ENCODE results near the gene EFCC1. TPM values are rescaled to one million over a fixed set of nuclear protein-coding genes. Genes with fewer than 3 reads are reported as not detected.

Gene EFCC1
- total RNA-seq, 1 experiment from 2014 or later: not detected

- no peak for DNase-seq (ENCODE audit: extremely low read depth, low read depth)
Observed at GRCh38 chr3:129013491-129013891, 12.4 kb downstream of the EFCC1 start.

- no peak for DNase-seq (ENCODE audit: extremely low read depth, low read depth)
Observed at GRCh38 chr3:129014148-129014547, 13.0 kb downstream of the EFCC1 start.

- DNase-seq (ENCODE audit: extremely low read depth, low read depth): no peak
Observed at GRCh38 chr3:129014793-129015345, 13.8 kb downstream of the EFCC1 start.

GRCh38 chr3:129015388-129016105 lies 14.4 kb downstream of the EFCC1 start:
- peak; percentile 45 for DNase-seq (ENCODE audit: extremely low read depth, low read depth)

- DNase-seq (ENCODE audit: extremely low read depth, low read depth): no peak
Observed at GRCh38 chr3:129016356-129016719, 15.2 kb downstream of the EFCC1 start.

GRCh38 chr3:129016720-129017483 lies 15.8 kb downstream of the EFCC1 start:
- no peak for DNase-seq (ENCODE audit: extremely low read depth, low read depth)

- no peak for DNase-seq (ENCODE audit: extremely low read depth, low read depth)
Observed at GRCh38 chr3:129017484-129017899, 16.4 kb downstream of the EFCC1 start.

- no peak for DNase-seq (ENCODE audit: extremely low read depth, low read depth)
Observed at GRCh38 chr3:129018271-129018670, 17.2 kb downstream of the EFCC1 start.

GRCh38 chr3:129018751-129019150 lies 17.6 kb downstream of the EFCC1 start:
- DNase-seq (ENCODE audit: extremely low read depth, low read depth): no peak

GRCh38 chr3:129019266-129019665 lies 18.2 kb downstream of the EFCC1 start:
- no peak for DNase-seq (ENCODE audit: extremely low read depth, low read depth)

- DNase-seq (ENCODE audit: extremely low read depth, low read depth): no peak
Observed at GRCh38 chr3:129020691-129021090, 19.6 kb downstream of the EFCC1 start.

- no peak for DNase-seq (ENCODE audit: extremely low read depth, low read depth)
Observed at GRCh38 chr3:129021140-129021551, 20.0 kb downstream of the EFCC1 start.

- no peak for DNase-seq (ENCODE audit: extremely low read depth, low read depth)
Observed at GRCh38 chr3:129022114-129023007, 21.3 kb downstream of the EFCC1 start.

- DNase-seq (ENCODE audit: extremely low read depth, low read depth): no peak
Observed at GRCh38 chr3:129023008-129023358, 21.9 kb downstream of the EFCC1 start.

GRCh38 chr3:129023909-129024308 lies 22.8 kb downstream of the EFCC1 start:
- DNase-seq (ENCODE audit: extremely low read depth, low read depth): no peak

GRCh38 chr3:129025108-129025507 lies 24.0 kb downstream of the EFCC1 start:
- no peak for DNase-seq (ENCODE audit: extremely low read depth, low read depth)

- no peak for DNase-seq (ENCODE audit: extremely low read depth, low read depth)
Observed at GRCh38 chr3:129025691-129026435, 24.8 kb downstream of the EFCC1 start.

GRCh38 chr3:129026728-129027543 lies 25.8 kb downstream of the EFCC1 start:
- DNase-seq (ENCODE audit: extremely low read depth, low read depth): peak; percentile 88

GRCh38 chr3:129027544-129027880 lies 26.4 kb downstream of the EFCC1 start:
- no peak for DNase-seq (ENCODE audit: extremely low read depth, low read depth)
